BLaER1 (cell line): Measurements from ENCODE around the gene ANKS1A.

Experiments used
- H3K27ac ChIP-seq: shearing (Covaris generic); formaldehyde crosslinking; 2 replicates; pipeline ENCODE4 v1.8.1; 2022
- H3K27me3 ChIP-seq: shearing (Covaris generic); formaldehyde crosslinking; 2 replicates; pipeline ENCODE4 v1.8.1; 2022
- H3K36me3 ChIP-seq: shearing (Covaris generic); formaldehyde crosslinking; 2 replicates; pipeline ENCODE4 v1.8.1; 2022
- H3K4me1 ChIP-seq: shearing (Covaris generic); formaldehyde crosslinking; 2 replicates; pipeline ENCODE4 v1.8.1; 2022
- H3K4me2 ChIP-seq: shearing (Covaris generic); formaldehyde crosslinking; 2 replicates; pipeline ENCODE4 v1.8.1; 2022
- H3K4me3 ChIP-seq: shearing (Covaris generic); formaldehyde crosslinking; 2 replicates; pipeline ENCODE4 v1.8.1; 2022
- H3K9ac ChIP-seq: shearing (Covaris generic); formaldehyde crosslinking; 2 replicates; pipeline ENCODE4 v1.8.1; 2022
- H3K9me3 ChIP-seq: shearing (Covaris generic); formaldehyde crosslinking; 2 replicates; pipeline ENCODE4 v1.8.1; 2022
- H4K20me1 ChIP-seq: shearing (Covaris generic); formaldehyde crosslinking; 2 replicates; pipeline ENCODE4 v1.8.1; 2022
- Cebpa-rat ChIP-seq: shearing (Covaris generic); IDR thresholded peaks from 2 replicates; pipeline ENCODE4 v1.8.1; 2022

Gene ANKS1A

DNA sequence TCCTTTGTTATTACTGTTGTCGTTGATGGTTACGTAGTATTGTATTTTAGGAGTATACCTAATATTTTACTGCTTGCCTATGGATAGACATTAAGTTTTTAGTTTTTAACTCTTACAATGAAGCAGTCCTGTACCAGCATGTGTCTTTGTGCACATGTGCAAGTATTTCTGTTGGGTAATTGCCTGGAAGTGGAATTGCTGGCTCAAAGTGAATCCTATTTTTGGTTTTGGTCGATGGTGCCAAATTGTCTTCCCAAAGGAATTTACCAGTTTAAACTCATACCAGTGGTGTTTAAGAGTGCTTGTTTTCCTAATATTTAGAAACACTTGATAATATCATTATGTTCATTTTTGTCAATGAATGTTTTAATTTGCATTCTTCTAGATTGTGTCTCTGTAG, 75.5 kb downstream of the ANKS1A start:
- Histone ChIP-seq H3K9ac (no peak overlapping the region), H3K4me1 (peaks cover 17% of the 10 kb centered on the region), H3K36me3 (0 out of 2 replicates have a peak, but pooled peaks cover 7% of the 10 kb centered on the region), H3K27me3 (no peaks in the 10 kb centered on the region), H4K20me1 (peaks cover 16% of the 10 kb centered on the region; the same call in 1 of the 2 replicates), H3K27ac (no peak overlapping the region), H3K4me2 (no peak overlapping the region), H3K9me3 (no peaks in the 10 kb centered on the region), H3K4me3 (no peak overlapping the region)
- no peak for TF ChIP-seq Cebpa-rat

DNA sequence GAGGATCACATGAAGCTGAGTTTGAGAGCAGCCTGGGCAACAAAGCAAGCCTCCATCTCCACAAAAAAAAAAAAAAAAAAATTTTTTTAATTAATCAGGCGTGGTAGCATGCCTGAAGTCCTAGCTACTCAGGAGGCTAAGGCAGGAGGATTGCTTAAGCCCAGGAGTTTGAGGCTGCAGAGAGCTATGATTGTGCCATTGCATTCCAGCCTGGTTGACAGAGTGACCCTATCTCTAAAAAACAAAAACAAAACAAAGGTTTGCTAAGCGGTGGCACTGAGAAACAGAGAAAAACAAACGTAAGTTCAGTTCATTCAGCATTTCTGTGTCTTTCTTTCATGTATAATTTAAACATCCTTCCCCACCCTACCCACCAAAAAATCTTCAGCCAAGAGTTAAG, 78.4 kb downstream of the ANKS1A start:
- TF ChIP-seq Cebpa-rat: no peak

DNA sequence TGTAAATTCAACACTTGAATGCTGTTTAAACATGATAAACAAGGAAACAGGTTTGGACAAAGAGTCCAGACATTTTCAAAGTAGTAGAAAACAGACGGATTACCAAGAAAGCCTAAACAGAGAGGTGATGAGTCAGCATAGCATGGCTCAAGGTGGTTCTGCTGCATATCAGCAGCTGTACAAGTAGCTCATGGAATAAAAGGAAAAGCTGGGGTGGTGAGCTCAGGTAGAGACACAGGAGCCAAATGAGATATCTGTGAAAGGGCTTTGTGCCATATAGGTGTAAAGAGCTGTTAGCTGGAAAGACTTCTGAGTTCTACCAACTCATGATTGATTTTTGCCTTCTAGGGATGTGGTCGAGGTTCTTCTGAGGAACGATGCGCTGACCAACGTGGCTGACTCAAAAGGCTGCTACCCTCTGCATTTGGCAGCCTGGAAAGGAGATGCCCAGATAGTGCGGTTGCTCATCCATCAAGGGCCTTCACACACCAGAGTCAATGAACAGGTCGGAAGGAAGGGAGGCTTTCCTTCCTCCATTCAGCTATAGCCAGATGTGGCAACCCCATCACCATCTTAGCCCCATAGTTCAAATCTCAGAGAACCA, 80.7 kb downstream of the ANKS1A start:
- Histone ChIP-seq H3K27ac (no peak overlapping the region), H3K4me2 (no peak overlapping the region), H3K27me3 (no peaks in the 10 kb centered on the region), H3K36me3 (peaks cover 32% of the 10 kb centered on the region), H3K4me3 (no peak overlapping the region), H4K20me1 (no peaks in the 10 kb centered on the region), H3K9me3 (no peaks in the 10 kb centered on the region), H3K4me1 (no peaks in the 10 kb centered on the region), H3K9ac (no peak overlapping the region)
- no peak for TF ChIP-seq Cebpa-rat

More for the DNA sequence above, 78.4 kb downstream of the ANKS1A start:
- Histone ChIP-seq H3K4me2 (no peak overlapping the region), H3K27ac (no peak overlapping the region), H3K4me3 (no peak overlapping the region), H3K9ac (no peak overlapping the region), H3K9me3 (no peaks in the 10 kb centered on the region), H3K36me3 (peaks cover 27% of the 10 kb centered on the region), H3K4me1 (no peaks in the 10 kb centered on the region), H3K27me3 (no peaks in the 10 kb centered on the region), H4K20me1 (0 out of 2 replicates have a peak, but pooled peaks cover 11% of the 10 kb centered on the region)

DNA sequence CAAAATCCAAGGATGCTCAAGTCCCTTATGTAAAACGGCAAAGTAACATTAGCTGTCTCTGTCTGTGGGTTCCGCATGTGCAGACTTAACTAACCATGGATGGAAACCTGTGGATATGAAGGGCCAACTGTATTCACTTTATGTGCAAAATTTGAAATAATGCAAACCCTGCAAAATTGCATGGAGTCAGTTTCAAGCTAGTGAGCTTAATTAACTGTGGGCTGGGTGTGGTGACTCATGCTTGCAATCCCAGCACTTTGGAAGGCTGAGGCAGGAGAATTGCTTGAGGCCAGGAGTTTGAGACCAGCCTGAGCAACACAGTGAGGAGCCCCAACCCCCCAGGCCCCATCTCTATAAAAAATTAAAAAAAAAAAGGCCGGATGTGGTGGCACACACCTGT, 81.4 kb downstream of the ANKS1A start:
- no peak for TF ChIP-seq Cebpa-rat
- Histone ChIP-seq H3K36me3 (peaks cover 32% of the 10 kb centered on the region), H3K4me1 (no peaks in the 10 kb centered on the region), H3K9ac (no peak overlapping the region), H3K4me3 (no peak overlapping the region), H3K27ac (no peak overlapping the region), H3K27me3 (no peaks in the 10 kb centered on the region), H3K4me2 (no peak overlapping the region), H4K20me1 (no peaks in the 10 kb centered on the region), H3K9me3 (no peaks in the 10 kb centered on the region)

DNA sequence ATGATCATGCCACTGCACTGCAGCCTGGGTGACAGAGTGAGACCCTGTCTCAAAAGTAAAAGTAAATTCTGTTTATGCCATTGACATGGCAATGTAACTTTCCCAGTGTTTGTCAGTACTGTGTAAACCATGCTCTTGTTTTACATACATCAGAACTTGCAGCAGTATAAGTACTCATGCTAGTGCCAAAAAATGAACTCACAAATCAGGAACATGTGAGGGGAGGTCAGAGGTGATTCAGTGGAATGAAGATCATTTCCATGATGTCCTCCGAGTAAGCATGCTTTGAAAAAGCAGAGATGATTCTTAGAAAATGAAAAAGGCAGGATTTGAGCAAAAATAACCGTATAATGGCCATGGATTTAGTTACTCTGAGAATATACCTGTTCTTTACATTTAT, 81.9 kb downstream of the ANKS1A start:
- Histone ChIP-seq H3K36me3 (peaks cover 32% of the 10 kb centered on the region), H3K27me3 (no peaks in the 10 kb centered on the region), H3K4me2 (no peak overlapping the region)

DNA sequence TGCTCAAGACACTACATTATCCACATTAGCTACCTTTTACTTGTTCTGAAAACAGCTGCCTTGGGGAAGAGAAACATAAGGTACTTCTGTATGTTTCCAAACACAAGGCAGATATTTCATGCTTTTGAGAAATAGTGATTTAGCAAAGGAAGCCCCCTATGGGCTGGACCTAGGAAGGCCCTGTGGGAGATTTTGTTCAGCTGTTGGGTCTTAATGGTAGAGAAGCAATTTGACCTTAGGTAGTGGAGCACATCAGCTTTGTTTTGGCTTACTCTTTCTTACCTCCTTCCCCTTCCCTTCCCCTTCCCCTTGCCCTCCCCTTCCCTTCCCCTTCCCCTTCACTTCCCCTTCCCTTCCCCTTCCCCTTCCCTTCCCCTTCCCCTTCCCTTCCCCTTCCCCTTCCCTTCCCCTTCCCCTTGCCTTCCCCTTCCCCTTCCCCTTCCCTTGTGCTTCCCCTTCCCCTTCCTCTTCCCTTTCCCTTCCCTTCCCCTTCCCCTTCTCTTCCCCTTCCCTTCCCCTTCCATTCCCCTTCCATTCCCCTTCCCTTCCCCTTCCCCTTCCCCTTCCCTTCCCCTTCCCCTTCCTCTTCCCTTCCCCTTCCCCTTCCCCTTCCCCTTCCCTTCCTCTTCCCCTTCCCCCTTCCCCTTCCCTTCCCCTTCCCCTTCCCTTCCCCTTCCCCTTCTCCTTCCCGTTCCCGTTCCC, 84.6 kb downstream of the ANKS1A start:
- no peaks in the 10 kb centered on the region for H3K27me3 ChIP-seq
- no peak overlapping the region for H3K4me2 ChIP-seq
- H3K36me3 ChIP-seq: peaks cover 32% of the 10 kb centered on the region
- H3K4me1 ChIP-seq: no peaks in the 10 kb centered on the region
- no peak overlapping the region for H3K27ac ChIP-seq
- no peaks in the 10 kb centered on the region for H3K9me3 ChIP-seq
- no peak overlapping the region for H3K9ac ChIP-seq
- H4K20me1 ChIP-seq: no peaks in the 10 kb centered on the region
- no peak overlapping the region for H3K4me3 ChIP-seq
- TF ChIP-seq Cebpa-rat: no peak

More for the DNA sequence above, 81.9 kb downstream of the ANKS1A start:
- no peak for TF ChIP-seq Cebpa-rat
- H3K4me3 ChIP-seq: no peak overlapping the region
- H3K9ac ChIP-seq: no peak overlapping the region
- H4K20me1 ChIP-seq: no peaks in the 10 kb centered on the region
- no peaks in the 10 kb centered on the region for H3K9me3 ChIP-seq
- no peak overlapping the region for H3K27ac ChIP-seq
- no peaks in the 10 kb centered on the region for H3K4me1 ChIP-seq

DNA sequence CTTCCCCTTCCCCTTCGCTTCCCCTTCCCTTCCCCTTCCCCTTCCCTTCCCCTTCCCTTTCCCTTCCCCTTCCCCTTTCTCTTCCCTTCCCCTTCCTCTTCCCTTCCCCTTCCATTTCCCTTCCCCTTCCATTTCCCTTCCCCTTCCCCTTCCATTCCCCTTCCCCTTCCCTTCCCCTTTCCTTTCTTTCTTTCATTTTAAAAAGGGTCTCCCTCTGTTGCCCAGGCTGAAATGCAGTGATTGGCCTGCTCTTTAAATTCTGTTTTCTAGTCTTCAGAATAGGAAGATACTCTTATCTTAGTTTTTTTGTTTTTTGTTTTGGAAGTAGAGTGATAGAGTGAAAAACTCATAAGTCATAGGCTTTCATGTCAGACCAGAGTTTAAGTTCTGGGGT, 85.2 kb downstream of the ANKS1A start:
- Histone ChIP-seq H3K4me3 (no peak overlapping the region), H3K4me1 (no peaks in the 10 kb centered on the region), H4K20me1 (no peaks in the 10 kb centered on the region), H3K27ac (no peak overlapping the region), H3K36me3 (peaks cover 32% of the 10 kb centered on the region), H3K27me3 (no peaks in the 10 kb centered on the region), H3K4me2 (no peak overlapping the region), H3K9ac (no peak overlapping the region), H3K9me3 (no peaks in the 10 kb centered on the region)
- no peak for TF ChIP-seq Cebpa-rat

DNA sequence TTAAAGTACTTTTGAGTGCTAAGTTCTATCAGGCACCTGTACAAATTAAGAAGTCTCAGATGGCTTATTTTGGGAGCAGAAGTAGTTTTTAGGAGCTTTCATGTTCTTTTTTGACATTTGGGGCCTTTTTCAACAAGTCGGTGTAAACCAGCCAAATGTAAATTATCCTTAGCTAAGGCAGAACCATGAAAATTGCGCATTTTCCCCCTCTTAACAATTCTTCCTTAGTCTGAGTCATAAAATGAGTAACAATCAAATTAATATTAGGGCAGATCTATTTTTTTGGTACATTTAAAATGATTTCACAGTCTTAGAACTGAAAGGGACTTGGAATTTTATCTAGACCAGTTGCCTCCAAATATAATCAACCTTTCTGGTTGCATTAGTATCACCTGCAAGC, 87.2 kb downstream of the ANKS1A start:
- Histone ChIP-seq H3K36me3 (peaks cover 20% of the 10 kb centered on the region), H3K4me1 (no peaks in the 10 kb centered on the region), H3K27me3 (no peaks in the 10 kb centered on the region), H3K9me3 (no peaks in the 10 kb centered on the region), H3K4me3 (no peak overlapping the region), H3K9ac (no peak overlapping the region), H4K20me1 (no peaks in the 10 kb centered on the region), H3K27ac (no peak overlapping the region), H3K4me2 (no peak overlapping the region)
- no peak for TF ChIP-seq Cebpa-rat

DNA sequence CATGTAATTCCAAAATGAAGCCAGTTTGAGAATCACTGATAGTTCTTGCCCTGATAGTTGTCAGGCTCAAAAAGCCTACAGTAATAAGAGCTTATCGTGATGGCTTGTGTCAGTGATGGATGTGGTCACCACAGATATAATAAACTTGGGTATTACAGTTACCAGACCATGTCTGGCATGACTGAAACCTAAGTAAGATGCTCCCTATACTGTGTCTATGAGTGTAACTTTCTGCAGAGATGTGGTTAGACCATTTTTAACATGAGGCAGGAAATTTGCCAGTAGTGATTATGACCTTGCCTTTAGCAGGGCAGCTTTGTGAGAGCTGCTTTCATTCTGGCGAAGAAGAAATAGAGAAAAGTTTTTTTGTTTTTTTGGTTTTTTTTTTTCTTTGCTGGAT, 90.2 kb downstream of the ANKS1A start:
- Histone ChIP-seq H3K4me1 (peaks cover 3% of the 10 kb centered on the region), H3K4me3 (no peak overlapping the region), H3K9ac (no peak overlapping the region), H3K9me3 (no peaks in the 10 kb centered on the region), H4K20me1 (no peaks in the 10 kb centered on the region), H3K36me3 (peaks cover 35% of the 10 kb centered on the region), H3K27me3 (no peaks in the 10 kb centered on the region), H3K4me2 (no peak overlapping the region), H3K27ac (no peak overlapping the region)
- no peak for TF ChIP-seq Cebpa-rat

DNA sequence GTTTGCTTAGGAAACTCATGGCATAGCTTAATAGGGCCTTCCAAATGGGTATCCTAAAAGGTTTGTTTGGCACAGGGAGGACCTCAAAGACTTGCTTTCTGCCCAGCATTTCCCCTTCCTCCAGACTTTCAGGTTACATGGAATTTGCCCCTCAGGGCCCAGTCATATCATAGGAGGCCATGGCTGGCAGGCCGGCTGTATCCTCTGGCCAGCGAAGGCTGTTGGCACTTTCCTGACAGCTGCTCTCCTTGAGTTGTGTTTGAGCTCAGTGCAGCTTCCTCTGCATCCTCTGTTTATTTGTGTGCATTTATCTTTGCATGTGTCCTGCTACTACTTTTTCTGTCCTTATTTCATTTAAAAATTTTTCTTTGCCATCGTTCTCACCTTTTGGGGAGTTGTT, 90.9 kb downstream of the ANKS1A start:
- Histone ChIP-seq H3K27me3 (no peaks in the 10 kb centered on the region), H4K20me1 (no peaks in the 10 kb centered on the region), H3K27ac (no peak overlapping the region), H3K9me3 (no peaks in the 10 kb centered on the region), H3K4me2 (no peak overlapping the region), H3K9ac (no peak overlapping the region), H3K4me1 (peaks cover 5% of the 10 kb centered on the region), H3K36me3 (peaks cover 42% of the 10 kb centered on the region), H3K4me3 (no peak overlapping the region)
- no peak for TF ChIP-seq Cebpa-rat
